COR-L47 (cell line): ENCODE data around the gene TRABD2B.

Experiments
- DNase-seq: peaks from one replicate; lab custom pipeline; 2025; lab: John Stamatoyannopoulos, UW

The TRABD2B gene

DNA sequence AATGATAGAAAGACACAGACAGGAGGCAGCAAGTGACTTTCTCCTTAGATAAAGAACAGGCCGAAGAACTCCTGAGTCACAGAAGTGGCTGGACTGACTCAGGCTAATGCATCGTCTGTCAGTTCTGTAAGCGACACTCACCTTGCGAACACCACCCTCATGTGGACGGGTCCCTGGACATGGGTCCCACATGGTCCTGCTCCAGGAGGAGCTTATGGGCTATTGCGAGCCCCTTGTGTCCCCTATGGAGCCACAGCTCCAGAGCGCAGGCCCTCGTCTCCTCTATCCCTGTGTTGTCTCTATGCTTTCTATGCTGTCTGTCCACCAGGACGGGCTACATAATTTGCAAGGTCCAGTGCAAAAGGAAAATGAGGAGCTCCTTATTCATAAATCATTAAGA, 85.8 kb downstream of the TRABD2B start:
- no peak for DNase-seq

DNA sequence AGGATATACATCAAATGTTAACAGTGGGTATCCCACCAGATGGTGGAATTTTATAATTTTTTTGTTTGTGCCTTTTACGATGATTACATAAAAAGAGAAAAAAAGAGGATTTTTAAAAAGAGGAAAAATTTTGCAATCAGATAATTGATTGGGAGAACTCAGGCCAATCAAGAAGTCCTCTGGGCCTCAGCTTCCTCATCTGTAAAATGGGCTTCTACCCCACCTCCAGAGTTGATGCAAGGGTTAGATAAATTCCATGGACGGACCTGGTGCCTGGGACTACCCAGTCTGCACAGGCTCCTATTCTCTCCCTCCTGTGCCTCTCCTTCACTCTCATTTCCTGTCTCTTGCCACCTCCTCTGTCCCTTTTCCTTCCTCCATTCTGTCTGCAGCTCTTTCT, 88.9 kb downstream of the TRABD2B start:
- DNase-seq: no peak

DNA sequence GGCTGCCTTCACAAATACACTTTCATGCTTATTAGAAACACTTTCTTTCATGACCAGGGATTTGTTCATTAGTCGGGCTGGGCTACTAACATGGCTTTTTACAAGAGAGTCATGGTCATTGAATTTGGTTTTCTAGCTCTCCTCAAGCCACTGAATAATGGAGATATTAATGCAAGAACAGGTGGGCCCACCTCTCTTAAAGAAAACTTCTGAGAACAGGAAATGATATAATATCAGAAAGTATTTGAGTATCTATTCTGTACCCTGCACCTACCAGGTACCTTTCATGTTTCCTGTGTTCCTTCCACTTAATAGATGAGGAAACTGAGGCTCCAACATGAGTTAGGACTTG, 90.0 kb downstream of the TRABD2B start:
- no peak for DNase-seq

DNA sequence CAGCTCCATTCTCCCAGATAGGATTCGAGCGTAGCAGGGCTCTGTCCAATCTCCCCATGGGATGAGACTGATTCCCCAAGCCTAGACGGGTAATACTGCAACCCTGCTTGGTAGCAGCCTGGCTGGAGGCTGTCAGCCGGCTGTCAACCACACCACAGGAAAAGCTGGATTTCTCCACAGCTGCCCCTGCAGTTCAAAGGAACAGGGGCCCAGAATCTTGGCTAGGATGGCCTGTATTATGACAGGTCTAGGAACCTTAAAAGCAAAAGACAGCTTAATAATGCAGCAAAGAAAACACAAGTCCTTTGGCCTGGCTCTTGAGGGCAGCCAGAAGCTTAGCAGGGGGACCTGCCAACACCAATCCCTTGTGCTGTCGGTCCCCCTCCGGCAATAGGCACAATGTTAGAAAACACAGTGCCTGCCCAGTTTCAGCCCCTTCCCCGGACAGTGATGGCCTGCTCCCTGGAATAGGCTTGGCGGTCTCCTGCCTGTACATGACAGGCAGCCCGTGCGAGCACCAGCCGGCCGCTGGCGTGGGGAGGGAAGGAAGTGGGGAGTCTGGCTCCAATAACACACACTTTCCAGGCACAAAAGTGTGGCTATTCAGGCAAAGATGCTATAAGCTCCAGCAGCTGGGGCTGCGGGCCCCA, 90.5 kb downstream of the TRABD2B start:
- no peak for DNase-seq

DNA sequence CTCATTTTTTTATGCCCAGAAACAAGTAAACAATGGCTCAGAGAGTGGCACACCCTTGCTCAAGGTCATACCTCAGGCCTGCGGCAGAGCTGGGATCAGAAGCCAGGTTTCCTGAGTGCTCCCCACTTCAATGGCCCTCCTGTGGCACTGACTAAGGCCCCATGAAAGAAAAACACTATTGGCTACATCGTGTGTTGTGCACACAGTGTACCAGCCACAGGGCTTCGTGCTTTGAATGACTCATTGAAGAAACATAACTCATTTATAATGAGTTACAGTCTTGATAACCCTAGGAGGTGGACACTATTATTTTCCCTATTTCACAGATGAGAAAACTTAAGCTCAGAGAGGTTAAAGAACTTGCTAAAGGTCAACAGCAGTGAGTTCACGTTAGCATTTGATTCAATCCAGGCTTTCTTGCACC, 91.2 kb downstream of the TRABD2B start:
- no peak for DNase-seq

DNA sequence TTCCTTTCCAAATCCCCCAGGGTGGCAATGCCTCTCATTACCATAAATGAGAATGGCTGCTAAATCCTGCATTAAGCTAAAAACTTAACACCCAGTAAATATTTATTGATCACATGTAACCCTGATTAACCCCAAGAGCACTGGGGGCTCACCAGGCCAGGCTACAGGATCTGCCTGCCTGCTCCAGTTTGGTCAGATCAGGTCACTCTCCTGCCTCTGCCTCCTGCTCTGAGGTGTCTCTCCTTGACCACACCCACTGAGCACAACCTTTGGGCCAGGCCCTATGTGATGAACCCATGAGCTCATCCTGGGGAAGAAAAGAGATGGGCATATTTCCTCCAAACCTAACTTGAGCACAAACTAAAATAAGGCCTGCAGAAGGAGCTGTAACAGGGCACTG, 93.5 kb downstream of the TRABD2B start:
- DNase-seq: no peak

DNA sequence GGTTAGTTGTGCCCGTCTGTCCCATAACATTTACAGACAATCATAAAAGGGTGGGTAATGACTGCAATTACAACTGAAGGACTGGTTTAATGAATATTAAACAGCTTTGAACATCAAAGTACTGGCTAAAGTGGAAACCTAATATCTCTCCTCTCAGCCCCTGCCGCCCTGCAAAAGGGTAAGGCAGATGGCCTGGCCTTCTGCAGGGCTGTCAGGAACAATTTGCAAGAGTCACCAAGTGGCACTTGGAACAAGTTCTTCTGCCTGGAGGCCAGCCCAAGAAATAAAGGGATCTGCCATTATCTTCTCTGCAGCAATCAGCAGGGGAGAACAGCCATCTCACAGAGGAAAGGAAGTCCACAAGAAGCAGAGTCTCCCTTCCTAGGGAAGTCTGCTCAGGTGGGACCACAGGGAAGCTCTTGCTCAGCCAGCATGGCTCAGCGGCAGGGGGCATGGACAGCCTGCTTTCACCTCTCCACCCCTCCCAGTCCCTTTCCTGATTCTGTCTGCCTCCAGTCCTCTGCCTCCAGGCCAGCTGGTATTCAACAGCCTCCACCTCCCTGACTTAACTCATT, 96.1 kb downstream of the TRABD2B start:
- DNase-seq: no peak

DNA sequence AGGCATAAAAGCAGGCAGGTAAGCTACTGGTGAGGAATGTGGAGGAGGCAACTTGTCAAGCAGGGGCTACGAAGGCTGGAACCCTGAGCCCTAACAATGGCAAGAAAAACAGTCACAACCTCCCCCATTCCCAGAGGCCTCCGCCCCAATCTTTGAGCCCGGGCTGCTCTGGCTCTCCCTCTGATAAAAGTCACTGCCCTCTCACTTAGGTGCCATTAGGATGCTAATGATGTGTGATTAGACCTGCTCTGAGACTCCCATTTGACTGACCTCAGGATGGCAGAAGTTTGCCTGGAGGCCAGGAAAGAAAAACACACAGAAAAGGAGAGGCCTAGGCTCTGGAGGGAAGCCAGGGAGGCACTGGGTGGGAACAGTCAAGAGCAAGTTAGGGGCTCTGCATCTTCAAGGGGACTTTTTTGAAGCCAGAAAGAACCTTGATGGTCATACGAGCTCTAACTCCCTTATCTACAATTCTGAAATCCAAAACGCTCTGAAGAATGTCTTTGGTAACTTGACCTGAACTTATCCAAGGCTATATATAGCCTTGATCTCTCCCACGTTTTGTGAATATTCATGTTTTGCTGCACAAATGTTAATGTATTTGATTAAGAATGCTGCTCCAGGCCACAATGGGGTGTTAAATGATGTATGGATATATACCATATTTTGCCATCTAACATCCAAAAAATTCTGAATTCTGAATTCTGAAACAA, 98.9 kb downstream of the TRABD2B start:
- DNase-seq: no peak

DNA sequence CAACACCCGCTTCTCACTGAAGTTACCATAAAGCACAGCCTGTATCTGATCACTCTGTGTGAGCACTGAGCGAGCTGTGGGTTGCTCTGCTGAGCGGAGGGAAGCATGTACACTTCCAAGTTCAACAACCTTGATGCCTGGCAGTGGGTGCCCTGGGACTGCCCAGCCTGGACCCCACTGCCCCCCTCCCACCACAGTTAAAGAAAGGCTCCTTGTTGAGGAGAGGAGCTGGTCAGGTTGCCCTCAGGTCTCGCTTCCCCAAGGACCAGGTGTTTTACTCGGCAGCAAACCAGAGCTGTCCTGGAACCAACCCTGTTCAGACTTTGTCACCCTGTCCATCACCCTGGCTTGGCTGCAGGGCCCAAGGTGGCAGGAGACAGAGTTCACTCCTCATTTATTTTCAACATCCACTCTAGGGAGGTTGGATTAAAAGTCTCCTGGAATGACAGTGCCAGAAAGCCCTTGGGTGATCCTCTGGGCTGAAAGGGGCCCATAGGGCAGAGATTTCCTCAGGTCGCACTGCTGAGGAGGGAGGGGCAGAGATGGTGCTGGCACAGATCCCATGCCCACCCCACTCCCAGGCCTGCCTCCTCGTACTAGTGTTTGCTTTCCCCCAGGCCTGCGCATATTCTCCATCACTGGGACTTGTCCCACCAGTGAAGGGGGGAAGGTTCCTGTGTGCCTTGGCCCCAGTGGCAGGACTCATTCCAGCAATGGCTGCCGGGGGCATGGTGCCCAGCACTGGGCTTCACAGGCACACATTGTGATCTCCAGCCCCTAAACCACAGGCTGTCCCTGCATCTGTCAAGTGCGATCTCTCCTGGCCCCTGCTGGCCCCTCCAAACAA, 101.7 kb downstream of the TRABD2B start:
- DNase-seq: no peak

DNA sequence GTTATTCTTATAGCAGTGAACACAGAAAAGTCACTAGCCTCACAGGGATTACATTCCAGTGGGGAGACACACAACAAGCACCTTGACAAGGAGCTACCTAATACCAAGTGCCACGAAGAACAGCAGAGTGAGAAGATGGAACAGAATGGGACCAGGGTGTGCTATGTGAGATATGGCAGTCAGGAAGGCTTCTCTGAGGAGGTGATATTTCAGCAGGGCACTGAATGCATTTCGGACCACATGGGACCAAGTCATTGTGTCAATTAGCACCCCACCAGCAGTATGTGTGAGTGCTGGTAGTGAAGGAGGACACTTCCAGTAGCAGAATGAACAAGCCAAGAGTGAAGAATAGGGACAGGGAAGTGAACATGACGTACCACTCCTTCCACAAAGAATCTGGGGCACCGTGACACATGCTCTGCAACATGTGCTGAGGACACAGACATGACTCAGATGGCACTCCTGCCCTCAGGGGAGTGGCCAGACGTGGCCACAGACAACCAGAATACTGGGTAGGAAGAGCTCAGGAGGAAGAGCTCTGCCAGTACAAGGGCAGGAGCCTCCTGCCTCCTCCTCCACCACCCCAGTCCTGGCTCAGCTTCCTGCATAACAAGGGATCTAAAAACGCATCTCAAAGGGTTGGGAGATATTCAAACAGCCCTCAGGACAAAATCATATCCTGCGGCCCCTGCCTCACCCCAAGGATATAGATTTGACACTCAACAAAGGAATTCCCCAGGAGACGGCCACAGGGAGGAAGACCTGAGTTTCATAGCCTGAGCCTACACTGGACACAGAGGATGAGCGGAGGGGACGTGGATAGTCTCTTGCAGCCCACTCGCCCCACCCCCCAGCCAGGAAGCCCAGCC, 102.5 kb downstream of the TRABD2B start:
- DNase-seq: no peak

DNA sequence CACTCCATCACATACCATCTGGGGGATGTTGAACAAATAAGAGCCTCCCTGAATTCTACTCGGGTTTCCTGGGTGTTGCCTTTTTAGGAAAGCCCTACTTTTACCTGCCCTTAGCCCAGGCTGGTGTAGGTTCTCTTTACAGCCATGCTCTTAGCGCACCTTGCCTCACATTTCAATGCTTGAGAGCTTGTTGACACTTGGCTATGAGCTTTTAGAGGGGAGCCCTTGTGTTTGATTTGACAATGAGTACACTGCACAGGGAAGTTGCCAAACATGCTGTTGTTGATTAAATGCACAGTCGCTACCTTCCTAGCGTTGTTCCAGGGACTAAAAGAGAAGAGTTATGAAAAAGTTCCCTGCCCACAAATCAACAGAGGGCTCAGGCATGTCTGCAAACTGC, 103.8 kb downstream of the TRABD2B start:
- no peak for DNase-seq

DNA sequence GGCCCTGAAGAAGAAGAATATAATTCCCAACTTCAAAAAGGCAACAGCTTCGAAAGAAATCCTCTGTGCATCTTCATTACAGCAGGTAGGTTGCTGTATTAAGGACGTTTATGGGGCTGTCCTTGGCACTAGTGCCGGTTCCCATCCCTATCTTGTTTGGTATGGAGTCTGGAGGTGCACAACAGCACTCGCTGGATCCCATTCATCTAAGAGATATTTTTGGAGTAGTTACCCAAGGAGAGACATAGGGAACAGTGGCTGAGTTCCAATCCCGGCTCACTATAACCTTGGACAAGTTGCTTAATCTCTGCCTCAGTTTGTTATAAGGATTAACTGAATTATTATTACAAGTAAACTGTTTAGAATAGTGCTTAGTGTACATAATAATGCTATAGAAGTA, 106.4 kb downstream of the TRABD2B start:
- DNase-seq: no peak

DNA sequence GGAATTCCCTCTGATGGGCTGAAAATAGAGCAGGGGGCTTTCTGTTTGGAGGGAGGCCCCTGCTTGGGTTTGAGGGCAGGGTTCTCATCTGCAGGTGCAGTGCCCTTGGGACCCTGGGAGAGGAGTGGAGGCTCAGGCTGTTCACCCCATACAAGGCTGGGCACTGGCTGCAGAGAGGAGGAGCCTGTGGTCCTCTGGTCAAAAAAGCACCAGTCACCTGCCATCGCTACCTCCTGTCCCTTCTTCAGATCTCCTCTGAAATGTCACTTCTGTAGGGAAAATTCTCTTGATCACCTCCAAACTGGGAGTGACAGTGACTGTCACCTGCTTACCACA, 108.9 kb downstream of the TRABD2B start:
- DNase-seq: no peak

DNA sequence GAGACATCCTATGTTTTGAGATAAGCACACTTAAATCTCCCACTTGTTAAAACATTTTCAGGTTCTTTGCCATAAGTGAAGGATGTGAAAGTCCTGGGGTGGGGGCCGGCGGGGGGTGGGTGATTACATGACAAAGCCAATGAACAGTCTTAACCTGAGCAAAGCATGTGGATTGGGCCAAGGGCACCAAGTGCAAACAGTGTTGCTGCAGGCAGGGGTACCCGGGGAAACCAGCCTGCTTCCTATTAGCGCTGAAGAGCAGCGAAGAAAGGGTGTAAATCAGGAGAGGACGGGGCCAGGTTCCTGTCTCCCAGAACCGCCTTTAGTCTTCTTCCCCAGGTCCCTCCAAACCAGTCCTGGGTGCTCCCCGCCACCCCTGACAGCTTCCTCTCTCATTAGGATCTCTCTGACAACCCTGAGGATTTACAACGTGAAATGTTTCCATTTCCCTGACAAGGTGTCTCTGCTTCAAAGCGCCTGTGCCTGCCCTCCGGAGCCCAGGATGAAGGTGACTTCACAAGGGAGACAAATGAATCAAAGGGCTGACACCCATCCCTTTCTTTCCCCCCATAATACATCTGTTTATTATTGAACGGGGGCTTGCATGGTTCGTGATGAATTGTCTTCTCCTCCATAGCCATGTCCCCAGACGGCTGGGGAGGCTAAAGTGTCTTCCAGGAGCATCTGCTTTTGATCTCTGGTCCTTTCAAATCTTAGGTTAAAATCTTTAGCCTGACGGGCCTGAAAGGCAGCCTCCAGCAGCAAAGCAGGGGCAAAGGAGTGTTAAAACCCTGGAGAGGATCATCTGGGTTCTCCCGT, 109.5 kb downstream of the TRABD2B start:
- DNase-seq: no peak

DNA sequence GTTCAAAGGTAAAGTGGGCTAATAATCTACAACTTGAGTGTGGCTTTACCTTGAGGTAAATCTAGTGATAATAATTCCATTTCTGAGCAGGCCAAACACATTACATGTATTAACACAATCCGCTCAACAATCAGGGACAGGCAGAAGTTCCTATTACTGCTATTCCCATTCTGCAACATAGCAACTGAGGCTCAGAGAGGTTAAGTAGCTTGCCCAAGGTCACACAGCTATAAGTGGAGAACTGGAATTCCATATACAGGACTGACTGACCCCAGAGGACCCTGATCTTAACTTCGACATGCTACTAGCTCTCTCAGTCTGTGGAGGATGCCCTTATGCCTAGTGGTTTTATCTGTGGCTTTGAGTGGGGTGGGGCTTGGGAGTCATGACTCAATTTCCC, 110.1 kb downstream of the TRABD2B start:
- DNase-seq: no peak

DNA sequence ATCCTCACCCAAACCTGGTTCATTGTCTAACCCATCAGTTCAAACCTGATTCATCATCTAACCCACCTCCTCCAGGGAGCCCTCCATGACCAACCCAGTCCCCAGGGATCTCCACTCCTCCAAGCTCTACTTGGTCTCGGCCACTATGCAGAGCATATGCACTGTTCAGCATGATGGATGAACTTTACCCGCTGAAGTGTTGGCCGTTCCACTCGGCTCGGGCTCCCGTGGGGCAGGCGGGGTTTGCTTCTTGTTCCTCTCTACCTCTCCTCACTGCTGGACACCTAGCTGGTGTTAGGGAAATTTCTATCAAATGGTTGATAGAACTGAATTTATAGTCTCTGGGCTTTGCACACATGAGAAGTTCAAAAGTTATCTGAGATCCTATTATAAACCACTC, 111.0 kb downstream of the TRABD2B start:
- DNase-seq: no peak

DNA sequence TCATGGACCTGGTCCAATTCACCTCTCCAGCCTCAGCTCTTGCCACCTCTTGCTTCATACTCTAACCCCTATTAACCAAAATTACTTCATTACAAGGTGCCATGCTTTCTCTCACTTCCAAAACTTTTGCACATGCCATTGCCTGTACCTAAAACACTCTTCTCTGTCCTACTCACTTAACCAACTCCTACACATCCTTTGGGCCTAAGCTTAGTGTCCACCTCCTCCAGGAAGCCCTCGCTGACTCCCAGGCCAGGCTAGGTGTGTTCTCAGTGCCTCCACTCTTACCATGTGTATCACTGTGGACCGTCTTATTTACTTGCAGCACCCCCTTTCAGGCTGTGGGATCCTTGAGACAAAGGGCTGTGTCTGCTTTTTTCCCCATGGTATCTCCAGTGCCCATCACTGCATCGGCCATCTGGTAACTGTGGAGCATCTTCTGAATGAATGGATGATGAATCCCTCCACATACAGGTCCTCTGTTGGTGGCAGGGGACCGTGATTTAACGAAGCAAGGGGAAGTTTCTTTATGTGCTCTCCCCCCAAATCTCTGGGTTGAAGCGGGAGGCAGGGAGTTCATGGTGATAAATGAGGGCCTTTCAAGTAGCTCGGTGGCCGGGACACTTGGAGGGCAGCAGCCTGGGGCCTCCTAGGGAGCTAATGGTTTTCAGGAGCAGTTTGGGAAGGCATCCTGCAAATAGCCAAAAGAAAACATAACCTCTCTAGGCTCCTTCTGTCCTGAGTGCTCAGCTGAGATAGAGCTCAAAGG, 111.9 kb downstream of the TRABD2B start:
- no peak for DNase-seq

DNA sequence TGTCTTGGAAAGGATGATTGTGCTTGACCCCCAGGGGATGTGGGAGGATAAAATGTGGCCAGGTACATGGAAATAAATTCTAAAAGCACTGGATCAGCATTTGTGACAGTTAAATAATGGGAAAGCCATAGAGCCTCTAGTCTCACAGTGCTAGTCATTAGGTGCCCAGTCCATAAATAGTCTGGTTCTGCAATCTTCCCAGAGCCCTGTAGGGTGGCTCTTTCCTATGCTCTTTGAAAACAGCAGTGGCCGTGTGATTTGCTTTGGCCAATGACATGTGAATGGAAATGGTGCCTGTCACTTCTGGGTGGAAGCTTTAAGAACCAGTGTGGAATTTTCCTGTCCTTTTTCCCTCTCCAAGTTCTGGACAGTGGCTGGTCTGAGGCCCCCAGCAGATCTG, 113.2 kb downstream of the TRABD2B start:
- no peak for DNase-seq

DNA sequence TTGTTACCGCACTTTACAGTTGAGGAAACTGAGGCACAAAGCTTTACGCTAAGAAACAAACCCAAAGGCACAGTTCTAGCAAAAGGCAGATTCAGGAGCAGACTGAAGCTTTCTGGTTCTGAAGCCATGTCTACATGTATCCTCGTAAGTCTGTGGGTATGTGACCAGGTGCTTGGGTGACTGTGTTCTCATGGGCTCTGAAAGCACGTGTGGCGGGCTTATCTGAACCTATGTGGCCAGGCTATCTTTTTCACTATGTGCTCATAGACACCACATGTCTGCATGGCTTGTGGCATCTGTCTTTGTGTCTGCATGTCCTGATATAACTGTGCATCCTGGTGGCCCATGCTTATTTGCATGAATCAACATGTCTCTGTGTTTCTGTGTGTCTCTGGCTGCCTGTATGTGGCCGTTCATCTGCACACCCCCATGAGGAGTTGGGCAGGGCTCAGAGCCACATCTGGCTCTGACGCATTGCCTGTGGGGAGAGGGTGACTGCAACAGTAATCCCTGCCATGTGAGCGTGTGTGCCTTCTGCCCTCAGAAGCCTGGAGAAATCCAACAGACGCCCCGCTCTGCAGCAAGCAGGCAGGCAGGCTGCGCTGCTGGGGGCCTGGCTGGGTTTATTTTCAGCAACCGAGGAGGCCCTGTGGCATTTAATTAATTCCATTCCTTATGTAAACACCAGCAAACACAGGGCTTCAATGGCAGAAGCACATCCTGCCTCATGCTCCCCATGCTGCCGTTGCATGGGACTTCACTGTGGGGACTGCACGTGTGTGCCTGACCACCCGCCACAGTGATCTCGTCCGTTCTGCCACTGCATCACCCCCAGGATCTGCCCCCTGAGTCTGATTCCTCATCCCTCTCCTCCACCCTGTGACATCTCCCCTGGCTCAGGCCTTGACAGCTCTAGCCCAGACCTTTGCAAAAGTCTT, 115.4 kb downstream of the TRABD2B start:
- DNase-seq: peak; percentile 57
